Ascending aorta (tissue), 2 donors: ENCODE results near the gene CIDEB. TPM values are rescaled to one million over a fixed set of nuclear protein-coding genes. Genes with fewer than 3 reads are reported as not detected.

Source experiments
- DNase-seq, 2 donors: peaks; one replicate each; pipeline ENCODE4 v3.0.0-alpha.2; 2019; ENCODE audit warnings: low spot score in 2 of 2
- H3K27ac ChIP-seq, 2 donors: fragments of 200-600 bp; sonication (generic); one replicate each; pipeline ENCODE4 v1.5.1; 2016 to 2017; ENCODE audit warnings: mild to moderate bottlenecking in 1 of 2
- H3K27me3 ChIP-seq: fragments of 200-600 bp; sonication (generic); one replicate; pipeline ENCODE4 v1.5.1; 2017
- H3K36me3 ChIP-seq, 2 donors: fragments of 200-600 bp; sonication (generic); one replicate each; pipeline ENCODE4 v1.5.1; 2016
- H3K4me1 ChIP-seq, 2 donors: fragments of 200-600 bp; sonication (generic); one replicate each; pipeline ENCODE4 v1.5.1; 2016 to 2017; ENCODE audit warnings: mild to moderate bottlenecking in 1 of 2
- H3K4me3 ChIP-seq, 2 donors: fragments of 200-600 bp; sonication (generic); one replicate each; pipeline ENCODE4 v1.5.1; 2016 to 2017; ENCODE audit warnings: mild to moderate bottlenecking in 1 of 2
- H3K9me3 ChIP-seq, 2 donors: fragments of 200-600 bp; sonication (generic); one replicate each; pipeline ENCODE4 v1.5.1; 2016
- CTCF ChIP-seq, 3 experiments: fragments of 200-600 bp in 2 of 3; fragments of 450-650 bp in 1 of 3; sonication (generic) in 2 of 3; IDR thresholded peaks; one replicate each; pipeline ENCODE4 v1.5.1; 2016 to 2019; ENCODE audit warnings: antibody characterized with exemption in 3 of 3, mild to moderate bottlenecking in 1 of 3, moderate library complexity in 1 of 3
- intact Hi-C: fragments of 100-400 bp; cut with DNase I; formaldehyde crosslinking; loops from one replicate; pipeline ENCODE4 v1.15.1; 2023
- total RNA-seq: library from RNA; depleted of rRNA; stranded (reverse); fragments of >200 nt; gene quantifications from one replicate; pipeline ENCODE4 v1.1.0, GENCODE V29; 2016

The CIDEB gene
- total RNA-seq, 1 donor from 2014 or later, result 72.8 TPM

DNA sequence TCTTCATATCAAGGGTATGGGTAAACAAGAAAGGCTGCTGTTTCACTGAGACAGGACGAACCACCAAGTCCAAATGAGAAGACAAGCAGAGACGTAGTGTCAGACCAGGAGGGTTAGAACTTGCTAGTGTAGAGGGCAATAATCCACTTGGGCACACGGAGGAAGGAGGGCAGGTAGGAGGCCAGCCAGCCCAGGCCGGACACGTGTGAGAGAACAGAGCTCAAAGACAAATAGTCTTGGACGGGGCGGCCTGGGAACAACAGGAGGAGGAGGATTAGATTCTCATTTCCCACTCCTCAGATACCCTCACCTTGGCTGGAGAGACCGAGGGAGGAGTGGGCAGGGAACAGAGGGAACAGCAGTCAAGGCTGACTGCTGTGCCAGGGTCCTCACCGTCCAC, 17.0 kb downstream of the CIDEB start:
- DNase-seq, result no peak
- Histone ChIP-seq H3K4me1 (no peaks in the 10 kb centered on the region), H3K9me3 (no peaks in the 10 kb centered on the region), H3K4me3 (no peak overlapping the region), H3K27ac (no peak overlapping the region), H3K36me3 (peaks cover 32 to 34% of the 10 kb centered on the region in 2 donors), H3K27me3 (no peaks in the 10 kb centered on the region)
- intact Hi-C loops, result no loop called here
- TF ChIP-seq CTCF (IDR thresholded peaks at IDR 0.05), result no peak

DNA sequence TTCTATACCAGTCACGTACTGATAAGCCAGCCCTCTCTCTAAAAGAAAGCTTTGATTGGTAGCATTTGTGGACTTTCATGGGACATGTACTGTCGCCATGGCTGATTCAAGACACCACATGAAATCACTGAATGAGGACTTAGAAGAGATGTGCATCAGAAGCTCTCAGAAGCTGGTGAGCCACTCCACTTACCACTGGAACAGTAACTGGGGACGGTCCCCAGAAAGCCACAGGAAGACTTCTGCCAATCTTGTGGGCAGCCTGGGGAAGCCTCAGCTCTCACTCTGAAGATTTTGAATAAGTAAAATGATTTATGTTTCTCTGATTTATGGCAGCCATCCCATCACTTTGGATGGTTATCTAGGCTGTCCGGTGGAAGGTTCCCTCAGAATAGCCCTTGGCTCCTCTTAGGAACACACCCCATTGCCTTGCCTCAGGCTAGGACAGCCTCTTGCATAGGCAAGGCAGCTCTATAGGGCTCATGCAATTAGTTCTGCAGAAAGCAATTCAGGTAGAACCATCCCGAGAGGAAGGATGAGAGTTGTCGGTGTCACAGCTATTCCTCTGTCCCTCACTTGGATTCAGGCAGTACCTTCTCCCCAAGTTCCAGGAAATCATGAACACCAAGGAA, 18.0 kb downstream of the CIDEB start:
- Histone ChIP-seq H3K27ac (no peak overlapping the region), H3K36me3 (peaks cover 28 to 33% of the 10 kb centered on the region in 2 donors), H3K9me3 (no peaks in the 10 kb centered on the region), H3K4me3 (no peak overlapping the region), H3K27me3 (no peaks in the 10 kb centered on the region), H3K4me1 (no peaks in the 10 kb centered on the region)
- DNase-seq, result no peak
- TF ChIP-seq CTCF (IDR thresholded peaks at IDR 0.05), result no peak
- intact Hi-C loops, result no loop called here

DNA sequence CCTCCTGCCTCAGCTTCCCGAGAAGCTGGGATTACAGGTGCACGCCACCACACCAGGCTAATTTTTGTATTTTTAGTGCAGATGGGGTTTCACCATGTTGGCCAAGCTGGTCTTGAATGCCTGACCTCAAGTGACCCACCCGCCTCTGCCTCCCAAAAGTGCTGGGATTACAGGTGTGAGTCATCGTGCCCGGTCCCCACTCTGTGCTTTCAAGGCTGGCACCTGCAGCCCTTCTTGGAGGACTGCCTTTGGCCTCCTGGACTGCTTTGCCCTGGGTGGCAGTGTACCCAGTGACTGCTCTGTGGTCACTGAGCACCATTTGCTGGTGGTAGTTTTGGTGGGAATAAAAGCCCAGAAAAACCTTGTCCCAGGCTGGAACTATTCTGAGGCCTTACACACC, 20.8 kb downstream of the CIDEB start:
- H3K36me3 ChIP-seq, result peaks cover 20 to 27% of the 10 kb centered on the region in 2 donors
- no peak for DNase-seq
- H3K4me3 ChIP-seq, result no peak overlapping the region
- H3K4me1 ChIP-seq, result no peaks in the 10 kb centered on the region
- TF ChIP-seq CTCF (IDR thresholded peaks at IDR 0.05), result no peak
- intact Hi-C loops, result no loop called here
- H3K27ac ChIP-seq, result no peak overlapping the region
- no peaks in the 10 kb centered on the region for H3K27me3 ChIP-seq
- H3K9me3 ChIP-seq, result no peaks in the 10 kb centered on the region

GRCh38 chr14:24285351-24285750, 22.4 kb downstream of the CIDEB start:
- Histone ChIP-seq H3K4me1 (no peaks in the 10 kb centered on the region), H3K27me3 (no peaks in the 10 kb centered on the region), H3K36me3 (peaks cover 4 to 10% of the 10 kb centered on the region in 2 donors), H3K27ac (no peak overlapping the region), H3K9me3 (no peaks in the 10 kb centered on the region), H3K4me3 (no peak overlapping the region)
- intact Hi-C loops, result no loop called here
- no peak for DNase-seq
- TF ChIP-seq CTCF (IDR thresholded peaks at IDR 0.05), result no peak

DNA sequence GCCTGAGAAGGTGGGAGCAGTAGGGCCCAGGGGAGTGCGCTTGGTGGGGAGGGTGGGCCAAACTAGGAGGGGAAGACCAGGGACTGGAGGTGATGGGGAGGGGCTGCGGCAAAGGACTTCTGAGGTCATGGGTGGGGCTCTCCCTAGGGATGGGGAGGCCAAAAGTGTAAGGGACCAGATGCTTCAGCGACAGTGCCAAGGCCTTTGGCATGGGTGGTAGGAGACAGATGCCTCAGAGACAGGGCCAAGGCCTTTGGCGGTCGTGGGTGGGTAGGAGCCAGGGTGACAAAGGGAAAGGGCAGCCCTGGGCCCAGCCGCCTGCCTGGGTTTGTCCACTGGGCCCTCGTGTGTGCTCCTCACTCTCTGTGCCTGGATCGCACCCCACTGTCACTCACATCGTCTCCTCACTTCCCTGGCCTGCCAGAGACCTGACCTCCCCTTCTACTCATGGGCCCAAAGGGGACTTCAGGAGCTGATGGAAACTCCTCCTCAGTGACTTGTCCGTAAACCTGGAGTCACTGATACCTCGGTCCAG, 23.2 kb downstream of the CIDEB start:
- Histone ChIP-seq H3K27me3 (no peaks in the 10 kb centered on the region), H3K4me1 (no peaks in the 10 kb centered on the region), H3K27ac (no peak overlapping the region), H3K9me3 (no peaks in the 10 kb centered on the region), H3K36me3 (peaks cover 0 to 2% of the 10 kb centered on the region in 2 donors), H3K4me3 (no peak overlapping the region)
- DNase-seq, result no peak
- no peak for TF ChIP-seq CTCF (IDR thresholded peaks at IDR 0.05)
- intact Hi-C loops, result no loop called here
